OCI-LY7 (cell line): ENCODE data around the gene HACD2. TPM values are rescaled to one million over a fixed set of nuclear protein-coding genes. Genes with fewer than 3 reads are reported as not detected.

Source experiments
- BruUV-seq: library from RNA; stranded (reverse); fragments of 400-500 nt; replicated peaks from 2 replicates; lab custom pipeline; 2021; lab: Mats Ljungman, UMichigan
- CTCF ChIA-PET: fragments of 300-600 bp; sonication (Branson Sonifier 250); formaldehyde crosslinking; loops from one replicate; lab custom pipeline; 2022; ENCODE audit warnings: antibody characterized with exemption; ENCODE audit not compliant: unreplicated experiment; lab: Charles Lee
- POLR2A ChIA-PET: fragments of 300-600 bp; sonication (Branson Sonifier 250); formaldehyde crosslinking; loops from one replicate; lab custom pipeline; 2022; ENCODE audit warnings: antibody characterized with exemption; lab: Charles Lee
- DNase-seq: peaks from one replicate; pipeline ENCODE4 v3.0.0-alpha.2; 2015; ENCODE audit warnings: low spot score
- H2AFZ ChIP-seq: fragments of 200-600 bp; sonication (generic), shearing (Covaris generic); 2 replicates; pipeline ENCODE4 v1.6.1; 2014; ENCODE audit warnings: mild to moderate bottlenecking, antibody characterized with exemption, low read length, moderate library complexity
- H3K27ac ChIP-seq: fragments of 200-600 bp; sonication (generic); 2 replicates; pipeline ENCODE4 v1.5.1; 2014; ENCODE audit warnings: mixed run types, low read depth, mild to moderate bottlenecking, moderate library complexity, low read length, inconsistent platforms; ENCODE audit not compliant: poor library complexity, severe bottlenecking
- H3K36me3 ChIP-seq: fragments of 200-600 bp; sonication (generic); 2 replicates; pipeline ENCODE4 v1.6.1; 2014; ENCODE audit warnings: mild to moderate bottlenecking, antibody characterized with exemption, low read length, moderate library complexity, mixed read lengths; ENCODE audit not compliant: insufficient read depth
- H3K4me1 ChIP-seq: fragments of 200-600 bp; sonication (generic); 2 replicates; pipeline ENCODE4 v1.5.1; 2014; ENCODE audit warnings: mild to moderate bottlenecking, low read length; ENCODE audit not compliant: insufficient read depth, poor library complexity, severe bottlenecking
- H3K4me2 ChIP-seq: fragments of 200-600 bp; sonication (generic); 2 replicates; pipeline ENCODE4 v1.6.1; 2014; ENCODE audit warnings: mild to moderate bottlenecking, low read length
- H3K4me3 ChIP-seq: fragments of 200-600 bp; sonication (generic); 2 replicates; pipeline ENCODE4 v1.5.1; 2014; ENCODE audit warnings: mild to moderate bottlenecking, low read depth, low read length; ENCODE audit not compliant: poor library complexity, severe bottlenecking
- H3K79me2 ChIP-seq: fragments of 200-600 bp; sonication (generic); 2 replicates; pipeline ENCODE4 v1.6.1; 2016; ENCODE audit warnings: low read depth, mild to moderate bottlenecking, low read length, moderate library complexity, mixed read lengths; ENCODE audit not compliant: insufficient read depth
- H3K9me2 ChIP-seq: fragments of 200-600 bp; sonication (generic); 2 replicates; pipeline ENCODE4 v1.6.1; 2016; ENCODE audit warnings: mild to moderate bottlenecking, low read length, mixed read lengths; ENCODE audit not compliant: insufficient read depth
- H3K9me3 ChIP-seq: fragments of 200-600 bp; sonication (generic); 2 replicates; pipeline ENCODE4 v1.6.1; 2014; ENCODE audit warnings: mild to moderate bottlenecking, mixed run types, low read length, mixed read lengths
- H4K20me1 ChIP-seq: fragments of 200-600 bp; sonication (generic); 2 replicates; pipeline ENCODE4 v1.6.1; 2014; ENCODE audit warnings: mild to moderate bottlenecking, antibody characterized with exemption, low read length, moderate library complexity, mixed read lengths; ENCODE audit not compliant: insufficient read depth
- CTCF ChIP-seq: fragments of 200-600 bp; sonication (generic); conservative IDR thresholded peaks from 2 replicates; pipeline ENCODE4 v1.5.1; 2014; ENCODE audit warnings: mild to moderate bottlenecking, antibody characterized with exemption, low read length, moderate library complexity, mixed read lengths
- EZH2phosphoT487 ChIP-seq: fragments of 200-600 bp; sonication (generic); IDR thresholded peaks from 2 replicates; pipeline ENCODE4 v1.6.1; 2018; ENCODE audit warnings: low read depth, borderline replicate concordance, mild to moderate bottlenecking, mixed run types, antibody characterized with exemption, low read length, moderate library complexity, mixed read lengths
- intact Hi-C: fragments of 100-400 bp; cut with micrococcal nuclease; formaldehyde crosslinking; loops from one replicate; pipeline ENCODE4 v1.10.0; 2022; ENCODE audit not compliant: unreplicated experiment
- total RNA-seq, 2 experiments: library from RNA; depleted of rRNA in 1 of 2; stranded (reverse); fragments of >200 nt in 1 of 2; shearing (Covaris generic) in 1 of 2; gene quantifications; 2 replicates each; pipeline ENCODE4 v1.2.3, GENCODE V29; 2014 to 2022

The HACD2 gene
- total RNA-seq, 2 experiments from 2014 or later = 10.2 to 22.5 TPM

GRCh38 chr3:123511726-123512125 lies 73.1 kb downstream of the HACD2 start:
- Histone ChIP-seq H3K4me3 (no peak overlapping the region), H2AFZ (no peak overlapping the region), H3K27ac (no peak overlapping the region), H3K79me2 (no peaks in the 10 kb centered on the region), H4K20me1 (no peaks in the 10 kb centered on the region), H3K9me2 (no peaks in the 10 kb centered on the region), H3K4me2 (no peak overlapping the region), H3K9me3 (no peaks in the 10 kb centered on the region), H3K4me1 (no peaks in the 10 kb centered on the region), H3K36me3 (no peaks in the 10 kb centered on the region)
- no TSS peak for BruUV-seq
- POLR2A ChIA-PET = interaction anchor here (0.5 kb wide), 1 partner anchor 166 kb away, joined by 3 read pairs; no protein-coding TSS in a partner anchor
- CTCF ChIA-PET = no interaction called here
- intact Hi-C loops = no loop called here
- TF ChIP-seq CTCF (no peak), EZH2phosphoT487 (no peak)
- no peak for DNase-seq

- intact Hi-C loops = no loop called here
- DNase-seq = no peak
- no peak for TF ChIP-seq EZH2phosphoT487
- TF ChIP-seq CTCF = no peak
- ChIA-PET CTCF (no interaction called here), POLR2A (interaction anchor here (0.5 to 1.0 kb wide), 3 partner anchors 33 to 997 kb away, joined by 3 to 4 read pairs (median 3); no protein-coding TSS in a partner anchor)
- Histone ChIP-seq H3K36me3 (no peaks in the 10 kb centered on the region), H3K9me3 (no peaks in the 10 kb centered on the region), H3K4me2 (no peak overlapping the region), H3K27ac (no peak overlapping the region), H3K9me2 (no peaks in the 10 kb centered on the region), H2AFZ (no peak overlapping the region), H3K4me3 (no peak overlapping the region), H3K79me2 (no peaks in the 10 kb centered on the region), H3K4me1 (no peaks in the 10 kb centered on the region), H4K20me1 (no peaks in the 10 kb centered on the region)
- no TSS peak for BruUV-seq
Observed at GRCh38 chr3:123511084-123511483, 73.8 kb downstream of the HACD2 start.

GRCh38 chr3:123508178-123508577 lies 76.7 kb downstream of the HACD2 start:
- no peak for DNase-seq

More at GRCh38 chr3:123508178-123508577, 76.7 kb downstream of the HACD2 start:
- H3K27ac ChIP-seq = no peak overlapping the region
- no peak overlapping the region for H3K4me2 ChIP-seq
- no TSS peak for BruUV-seq
- TF ChIP-seq CTCF = no peak
- TF ChIP-seq EZH2phosphoT487 = no peak
- no peaks in the 10 kb centered on the region for H3K36me3 ChIP-seq
- H3K9me3 ChIP-seq = no peaks in the 10 kb centered on the region
- intact Hi-C loops = no loop called here
- no peaks in the 10 kb centered on the region for H3K9me2 ChIP-seq
- POLR2A ChIA-PET = interaction anchor here (0.6 to 1.0 kb wide), 2 partner anchors 10 to 241 kb away, joined by 3 to 5 read pairs; no protein-coding TSS in a partner anchor
- H3K4me3 ChIP-seq = no peak overlapping the region
- no peaks in the 10 kb centered on the region for H4K20me1 ChIP-seq
- H2AFZ ChIP-seq = no peak overlapping the region
- CTCF ChIA-PET = no interaction called here
- no peaks in the 10 kb centered on the region for H3K79me2 ChIP-seq
- H3K4me1 ChIP-seq = no peaks in the 10 kb centered on the region
